Upper lobe of left lung (tissue), 6 donors: ENCODE data around the gene SNED1. TPM values are rescaled to one million over a fixed set of nuclear protein-coding genes. Genes with fewer than 3 reads are reported as not detected.

ENCODE experiments used
- ATAC-seq, 2 donors: fragments of 200-7000 bp; cut with Tn5 transposase; one replicate each; pipeline ENCODE4 v1.9.1; 2022; ENCODE audit warnings: mild to moderate bottlenecking in 2 of 2, moderate library complexity in 2 of 2; ENCODE audit not compliant: low FRiP score in 2 of 2
- DNase-seq, 2 donors: peaks; one replicate each; pipeline ENCODE4 v3.0.0-alpha.2; 2019 to 2020
- H3K27ac ChIP-seq, 4 donors: fragments of 200-600 bp; sonication (generic); one replicate each; pipeline ENCODE4 v1.5.1; 2016 to 2019
- H3K27me3 ChIP-seq, 4 donors: fragments of 200-600 bp; sonication (generic); one replicate each; pipeline ENCODE4 v1.5.1; 2017 to 2019
- H3K36me3 ChIP-seq, 4 donors: fragments of 200-600 bp; sonication (generic); one replicate each; pipeline ENCODE4 v1.5.1; 2016 to 2019
- H3K4me1 ChIP-seq, 4 donors: fragments of 200-600 bp; sonication (generic); one replicate each; pipeline ENCODE4 v1.5.1; 2018 to 2019
- H3K4me3 ChIP-seq, 4 donors: fragments of 200-600 bp; sonication (generic); one replicate each; pipeline ENCODE4 v1.5.1; 2017 to 2019; ENCODE audit warnings: mild to moderate bottlenecking in 2 of 4, moderate library complexity in 1 of 4
- H3K9me3 ChIP-seq, 4 donors: fragments of 200-600 bp; sonication (generic); one replicate each; pipeline ENCODE4 v1.5.1; 2018 to 2019
- CTCF ChIP-seq, 6 experiments: fragments of 450-650 bp in 4 of 6; fragments of 200-600 bp in 2 of 6; sonication (generic) in 2 of 6; IDR thresholded peaks; one replicate each; pipeline ENCODE4 v1.5.1; 2016 to 2019; ENCODE audit warnings: antibody characterized with exemption in 6 of 6
- EP300 ChIP-seq, 4 donors: sonication (generic); formaldehyde crosslinking; IDR thresholded peaks; one replicate each; pipeline ENCODE4 v1.5.1; 2017; ENCODE audit warnings: antibody characterized with exemption in 4 of 4, control low read depth in 2 of 4
- POLR2A ChIP-seq, 4 donors: fragments of 450-650 bp; IDR thresholded peaks; one replicate each; pipeline ENCODE4 v1.5.1; 2016 to 2017; ENCODE audit warnings: antibody characterized with exemption in 4 of 4, mild to moderate bottlenecking in 2 of 4
- POLR2AphosphoS5 ChIP-seq, 2 donors: sonication (generic); formaldehyde crosslinking; IDR thresholded peaks; one replicate each; pipeline ENCODE4 v1.5.1; 2017; ENCODE audit warnings: antibody characterized with exemption in 2 of 2
- WGBS, 2 donors: methylation state at CpG; one replicate each; pipeline ENCODE4 v1.1.5; 2017 to 2018; 5-methylcytosine and 5-hydroxymethylcytosine counted together
- total RNA-seq, 6 donors: library from RNA; depleted of rRNA in 4 of 6; stranded (reverse); fragments of >200 nt in 4 of 6; gene quantifications; one replicate each; pipeline versions ENCODE4 v1.1.0 to v1.2.1, GENCODE V29; 2016 to 2021
- donor health status: DM: no; HTN: no; CAD: no; lungs with moderate emphysema.
- donor health status: DM: no; HTN: yes; CAD: no; lungs with severe emphysema.

SNED1 gene
- total RNA-seq, 6 donors from 2014 or later = 26.0 to 189 (median 38.9) TPM

- Histone ChIP-seq H3K9me3 (no peaks in the 10 kb centered on the region), H3K27ac (peak overlapping the region in 2 of 4 donors; percentile 21 to 33), H3K36me3 (no peaks in the 10 kb centered on the region), H3K4me3 (no peak overlapping the region), H3K27me3 (no peaks in the 10 kb centered on the region), H3K4me1 (peaks cover 34 to 51% (median 46%) of the 10 kb centered on the region in 4 donors)
- DNase-seq (peak in 1 of 2 donors; percentile 18), ATAC-seq (no peak)
- WGBS, 2 donors = 73 to 92% methylated on average over 16 to 24 of the region's 24 CpGs
- TF ChIP-seq POLR2A (IDR thresholded peaks at IDR 0.05) (no peak), CTCF (IDR thresholded peaks at IDR 0.05) (no peak)
Measured at GRCh38 chr2:240995041-240996021, 3.1 kb upstream of the SNED1 start.

GRCh38 chr2:240996161-240996833 lies 2.1 kb upstream of the SNED1 start:
- ATAC-seq (no peak), DNase-seq (peak in 1 of 2 donors; percentile 21)
- WGBS, 2 donors = 62 to 83% methylated on average over 11 to 19 of the region's 19 CpGs
- peak overlapping the region in 2 of 4 donors; percentile 89 for H3K27ac ChIP-seq
- H3K4me1 ChIP-seq = peaks cover 35 to 56% (median 51%) of the 10 kb centered on the region in 4 donors
- no peak overlapping the region for H3K4me3 ChIP-seq
- no peaks in the 10 kb centered on the region for H3K9me3 ChIP-seq
- no peak for TF ChIP-seq POLR2AphosphoS5 (IDR thresholded peaks at IDR 0.05)
- no peak for TF ChIP-seq EP300 (IDR thresholded peaks at IDR 0.05)
- TF ChIP-seq CTCF (IDR thresholded peaks at IDR 0.05) = no peak
- TF ChIP-seq POLR2A (IDR thresholded peaks at IDR 0.05) = no peak
- no peaks in the 10 kb centered on the region for H3K27me3 ChIP-seq
- H3K36me3 ChIP-seq = peaks cover 0 to under 1% (median 0%) of the 10 kb centered on the region in 4 donors

- peaks cover 34 to 56% (median 49%) of the 10 kb centered on the region in 4 donors for H3K4me1 ChIP-seq
- no peaks in the 10 kb centered on the region for H3K27me3 ChIP-seq
- ATAC-seq (no peak), DNase-seq (peak in 1 of 2 donors; percentile 20)
- WGBS, 2 donors = 77 to 88% methylated on average over 5 to 11 of the region's 13 CpGs
- peak overlapping the region in 3 of 4 donors; percentile 89 for H3K27ac ChIP-seq
- no peak overlapping the region for H3K4me3 ChIP-seq
- H3K36me3 ChIP-seq = peaks cover 0 to 5% (median 0%) of the 10 kb centered on the region in 4 donors
- H3K9me3 ChIP-seq = no peaks in the 10 kb centered on the region
- no peak for TF ChIP-seq CTCF (IDR thresholded peaks at IDR 0.05)
- no peak for TF ChIP-seq POLR2AphosphoS5 (IDR thresholded peaks at IDR 0.05)
- TF ChIP-seq POLR2A (IDR thresholded peaks at IDR 0.05) = no peak
- no peak for TF ChIP-seq EP300 (IDR thresholded peaks at IDR 0.05)
Measured at GRCh38 chr2:240996834-240997140, 1.6 kb upstream of the SNED1 start.

- Histone ChIP-seq H3K9me3 (no peaks in the 10 kb centered on the region), H3K4me3 (peak overlapping the region in 3 of 4 donors; percentile 76 to 83 (median 81)), H3K36me3 (peaks cover 0 to 10% (median 0%) of the 10 kb centered on the region in 4 donors), H3K4me1 (peaks cover 30 to 56% (median 46%) of the 10 kb centered on the region in 4 donors), H3K27ac (peak overlapping the region; percentile 83 to 89 (median 89)), H3K27me3 (no peaks in the 10 kb centered on the region)
- WGBS, 2 donors = 30 to 39% methylated on average over 3 to 16 of the region's 16 CpGs
- TF ChIP-seq POLR2AphosphoS5 (IDR thresholded peaks at IDR 0.05) (no peak), CTCF (IDR thresholded peaks at IDR 0.05) (no peak), EP300 (IDR thresholded peaks at IDR 0.05) (no peak), POLR2A (IDR thresholded peaks at IDR 0.05) (no peak)
- DNase-seq (peak in 1 of 2 donors; percentile 56), ATAC-seq (no peak)
Measured at GRCh38 chr2:240997141-240997855, 1.1 kb upstream of the SNED1 start.
